Measurements from ENCODE around the gene ACOT2. TPM values are rescaled to one million over a fixed set of nuclear protein-coding genes. Genes with fewer than 3 reads are reported as not detected.
"Not testable (repeated sequence)": the region's sequence is repeated elsewhere in the genome, so short reads cannot be mapped to it uniquely, and the experiment has no call there.

Gene ACOT2, protein sequence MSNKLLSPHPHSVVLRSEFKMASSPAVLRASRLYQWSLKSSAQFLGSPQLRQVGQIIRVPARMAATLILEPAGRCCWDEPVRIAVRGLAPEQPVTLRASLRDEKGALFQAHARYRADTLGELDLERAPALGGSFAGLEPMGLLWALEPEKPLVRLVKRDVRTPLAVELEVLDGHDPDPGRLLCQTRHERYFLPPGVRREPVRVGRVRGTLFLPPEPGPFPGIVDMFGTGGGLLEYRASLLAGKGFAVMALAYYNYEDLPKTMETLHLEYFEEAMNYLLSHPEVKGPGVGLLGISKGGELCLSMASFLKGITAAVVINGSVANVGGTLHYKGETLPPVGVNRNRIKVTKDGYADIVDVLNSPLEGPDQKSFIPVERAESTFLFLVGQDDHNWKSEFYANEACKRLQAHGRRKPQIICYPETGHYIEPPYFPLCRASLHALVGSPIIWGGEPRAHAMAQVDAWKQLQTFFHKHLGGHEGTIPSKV
- 10 to 100 TPM; 25.0 to 89.9 (median 45.9) TPM for polyA plus RNA-seq
- long read RNA-seq, donor 1, result 0 reads
- long read RNA-seq, donor 2, transcript ACOT2-201 (3 exons, 1,774 nt), result major isoform, 10 of 10 reads
- long read RNA-seq, donor 2, partial matches to known transcripts, result 0 of 10 reads
- long read RNA-seq, donor 2, other reads (novel, unspliced or antisense), result 0 of 10 reads
- long read RNA-seq, donor 3, transcript ACOT2-201 (3 exons, 1,774 nt), result major isoform, 5 of 19 reads
- long read RNA-seq, donor 3, partial matches to known transcripts, result 14 of 19 reads
- long read RNA-seq, donor 3, other reads (novel, unspliced or antisense), result 0 of 19 reads
- long read RNA-seq, donor 4, partial matches to known transcripts, result 0 of 1 reads
- long read RNA-seq, donor 4, other reads (novel, unspliced or antisense), result 0 of 1 reads
- long read RNA-seq, donor 5, partial matches to known transcripts, result 0 of 3 reads
- long read RNA-seq, donor 5, other reads (novel, unspliced or antisense), result 0 of 3 reads
- long read RNA-seq, donor 6, transcript ACOT2-201 (3 exons, 1,774 nt), result major isoform, 9 of 20 reads
- long read RNA-seq, donor 6, partial matches to known transcripts, result 11 of 20 reads
- long read RNA-seq, donor 6, other reads (novel, unspliced or antisense), result 0 of 20 reads
- long read RNA-seq, donor 7, result 0 reads
- long read RNA-seq, donor 8, result 0 reads
- long read RNA-seq, donor 9, partial matches to known transcripts, result 0 of 4 reads
- long read RNA-seq, donor 9, other reads (novel, unspliced or antisense), result 0 of 4 reads
- long read RNA-seq, donor 10, transcript ACOT2-201 (3 exons, 1,774 nt), result major isoform, 17 of 26 reads
- long read RNA-seq, donor 10, partial matches to known transcripts, result 9 of 26 reads
- long read RNA-seq, donor 10, other reads (novel, unspliced or antisense), result 0 of 26 reads

DNA sequence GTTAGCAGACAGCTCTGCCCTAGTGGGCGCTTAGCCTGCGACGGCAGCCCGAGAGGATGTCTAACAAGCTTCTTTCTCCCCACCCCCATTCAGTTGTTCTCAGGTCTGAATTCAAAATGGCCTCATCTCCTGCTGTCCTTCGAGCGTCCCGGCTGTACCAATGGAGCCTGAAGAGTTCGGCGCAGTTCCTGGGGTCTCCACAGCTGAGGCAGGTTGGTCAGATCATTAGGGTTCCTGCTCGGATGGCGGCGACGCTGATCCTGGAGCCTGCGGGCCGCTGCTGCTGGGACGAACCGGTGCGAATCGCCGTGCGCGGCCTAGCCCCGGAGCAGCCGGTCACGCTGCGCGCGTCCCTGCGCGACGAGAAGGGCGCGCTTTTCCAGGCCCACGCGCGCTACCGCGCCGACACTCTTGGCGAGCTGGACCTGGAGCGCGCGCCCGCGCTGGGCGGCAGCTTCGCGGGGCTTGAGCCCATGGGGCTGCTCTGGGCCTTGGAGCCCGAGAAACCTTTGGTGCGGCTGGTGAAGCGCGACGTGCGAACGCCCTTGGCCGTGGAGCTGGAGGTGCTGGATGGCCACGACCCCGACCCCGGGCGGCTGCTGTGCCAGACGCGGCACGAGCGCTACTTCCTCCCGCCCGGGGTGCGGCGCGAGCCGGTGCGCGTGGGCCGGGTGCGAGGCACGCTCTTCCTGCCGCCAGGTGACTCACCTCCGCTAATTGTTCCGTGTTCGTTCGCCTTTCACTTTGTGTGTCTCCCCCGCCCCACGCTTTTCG, at the start of gene ACOT2:
Gene ACOT2, plus strand, starts transcription at position 29 of the 774 bp plus-strand sequence. Its CDS starts 28 bp downstream, at position 57.
- not testable (repeated sequence) for H3K9me3 ChIP-seq (ENCODE audit: control insufficient read depth in 2 of 2, insufficient read depth in 1 of 2, low read depth in 1 of 2, low read length in 1 of 2); H3K27me3 ChIP-seq (ENCODE audit: control insufficient read depth in 3 of 3, insufficient read depth in 3 of 3, low read length in 3 of 3); FAIRE-seq
- H3K27ac ChIP-seq (ENCODE audit: low read depth in 1 of 3, low read length in 2 of 3), result peak within 1 kb of the TSS; percentile 96 to 98 (median 97)
- peaks cover 0 to 15% (median 11%) of the 10 kb centered on the region in 3 donors for H3K4me1 ChIP-seq (ENCODE audit: control insufficient read depth in 3 of 3, insufficient read depth in 2 of 3, low read depth in 1 of 3, low read length in 2 of 3)
- H3K36me3 ChIP-seq (ENCODE audit: control insufficient read depth in 3 of 3, insufficient read depth in 2 of 3, low read depth in 1 of 3, low read length in 3 of 3), result peaks cover 0 to 20% (median 0%) of the 10 kb centered on the region in 3 donors
- DNase-seq, result peak; percentile 89 to 96
- 0 to 1% (median 0%) methylated on average over 43 to 83 of the region's 83 CpGs for WGBS, 3 donors
- peak within 1 kb of the TSS; percentile 60 to 78 (median 78) for H3K4me3 ChIP-seq (ENCODE audit: low read depth in 1 of 3, low read length in 3 of 3)

DNA sequence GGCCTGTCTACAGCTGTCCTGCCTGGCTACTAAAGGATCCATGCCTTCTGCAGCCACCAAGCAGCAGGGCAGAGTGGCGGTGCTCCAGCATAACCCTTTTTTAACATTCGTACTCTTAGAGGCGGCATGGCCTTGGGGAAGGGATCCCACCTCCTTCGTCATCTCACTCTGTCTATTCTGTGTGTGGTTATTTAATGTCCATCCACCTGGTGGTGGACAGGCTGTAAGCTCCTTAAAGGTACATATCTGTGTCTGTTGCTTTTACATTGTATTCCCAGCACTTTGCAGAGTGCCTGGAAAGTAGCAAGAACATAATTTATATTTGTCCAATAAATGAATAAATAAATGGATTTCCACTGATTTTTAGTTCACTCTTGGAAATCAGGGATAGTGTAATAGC, 47.8 kb upstream of the ACOT2 start:
- peaks cover 0 to 3% (median 0%) of the 10 kb centered on the region in 3 donors for H3K36me3 ChIP-seq (ENCODE audit: control insufficient read depth in 3 of 3, insufficient read depth in 2 of 3, low read depth in 1 of 3, low read length in 3 of 3)
- H3K4me1 ChIP-seq (ENCODE audit: control insufficient read depth in 3 of 3, insufficient read depth in 2 of 3, low read depth in 1 of 3, low read length in 2 of 3), result no peaks in the 10 kb centered on the region
- WGBS, 3 donors, result 92 to 100% (median 98%) methylated on average over 4 of the region's 4 CpGs
- H3K27ac ChIP-seq (ENCODE audit: low read depth in 1 of 3, low read length in 2 of 3), result no peak overlapping the region
- FAIRE-seq, result no peak
- H3K27me3 ChIP-seq (ENCODE audit: control insufficient read depth in 3 of 3, insufficient read depth in 3 of 3, low read length in 3 of 3), result no peaks in the 10 kb centered on the region
- H3K4me3 ChIP-seq (ENCODE audit: low read depth in 1 of 3, low read length in 3 of 3), result no peak overlapping the region
- peak in 1 of 2 donors; percentile 0 for DNase-seq
- H3K9me3 ChIP-seq (ENCODE audit: control insufficient read depth in 2 of 2, insufficient read depth in 1 of 2, low read depth in 1 of 2, low read length in 1 of 2), result no peaks in the 10 kb centered on the region

DNA sequence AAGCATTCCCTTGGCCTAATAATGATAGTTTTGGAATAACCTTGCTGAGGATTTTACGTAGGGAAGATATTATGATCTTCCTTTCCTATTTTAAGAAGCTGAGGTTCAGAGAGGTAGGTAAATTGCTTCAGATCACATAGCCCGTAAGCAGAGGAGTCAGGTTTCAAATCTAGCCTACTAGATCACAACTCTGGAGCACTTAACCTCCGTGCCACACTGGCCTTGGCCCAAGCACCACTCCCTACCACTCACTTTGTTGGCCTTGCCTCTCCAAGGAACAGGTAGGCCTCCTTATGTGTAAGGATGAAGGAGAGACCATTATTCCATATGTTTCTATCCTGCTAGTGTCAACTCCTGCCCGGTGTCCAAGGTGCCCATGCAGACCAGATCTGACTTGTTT, 44.5 kb upstream of the ACOT2 start:
- Histone ChIP-seq H3K27ac (ENCODE audit: low read depth in 1 of 3, low read length in 2 of 3) (no peak overlapping the region), H3K4me1 (ENCODE audit: control insufficient read depth in 3 of 3, insufficient read depth in 2 of 3, low read depth in 1 of 3, low read length in 2 of 3) (no peaks in the 10 kb centered on the region), H3K36me3 (ENCODE audit: control insufficient read depth in 3 of 3, insufficient read depth in 2 of 3, low read depth in 1 of 3, low read length in 3 of 3) (peaks cover 0 to 3% (median 0%) of the 10 kb centered on the region in 3 donors), H3K27me3 (ENCODE audit: control insufficient read depth in 3 of 3, insufficient read depth in 3 of 3, low read length in 3 of 3) (no peaks in the 10 kb centered on the region), H3K4me3 (ENCODE audit: low read depth in 1 of 3, low read length in 3 of 3) (no peak overlapping the region), H3K9me3 (ENCODE audit: control insufficient read depth in 2 of 2, insufficient read depth in 1 of 2, low read depth in 1 of 2, low read length in 1 of 2) (peaks cover 0 to 3% of the 10 kb centered on the region in 2 donors)
- 80 to 85% (median 82%) methylated on average over 4 of the region's 4 CpGs for WGBS, 3 donors
- DNase-seq, result no peak
- no peak for FAIRE-seq

DNA sequence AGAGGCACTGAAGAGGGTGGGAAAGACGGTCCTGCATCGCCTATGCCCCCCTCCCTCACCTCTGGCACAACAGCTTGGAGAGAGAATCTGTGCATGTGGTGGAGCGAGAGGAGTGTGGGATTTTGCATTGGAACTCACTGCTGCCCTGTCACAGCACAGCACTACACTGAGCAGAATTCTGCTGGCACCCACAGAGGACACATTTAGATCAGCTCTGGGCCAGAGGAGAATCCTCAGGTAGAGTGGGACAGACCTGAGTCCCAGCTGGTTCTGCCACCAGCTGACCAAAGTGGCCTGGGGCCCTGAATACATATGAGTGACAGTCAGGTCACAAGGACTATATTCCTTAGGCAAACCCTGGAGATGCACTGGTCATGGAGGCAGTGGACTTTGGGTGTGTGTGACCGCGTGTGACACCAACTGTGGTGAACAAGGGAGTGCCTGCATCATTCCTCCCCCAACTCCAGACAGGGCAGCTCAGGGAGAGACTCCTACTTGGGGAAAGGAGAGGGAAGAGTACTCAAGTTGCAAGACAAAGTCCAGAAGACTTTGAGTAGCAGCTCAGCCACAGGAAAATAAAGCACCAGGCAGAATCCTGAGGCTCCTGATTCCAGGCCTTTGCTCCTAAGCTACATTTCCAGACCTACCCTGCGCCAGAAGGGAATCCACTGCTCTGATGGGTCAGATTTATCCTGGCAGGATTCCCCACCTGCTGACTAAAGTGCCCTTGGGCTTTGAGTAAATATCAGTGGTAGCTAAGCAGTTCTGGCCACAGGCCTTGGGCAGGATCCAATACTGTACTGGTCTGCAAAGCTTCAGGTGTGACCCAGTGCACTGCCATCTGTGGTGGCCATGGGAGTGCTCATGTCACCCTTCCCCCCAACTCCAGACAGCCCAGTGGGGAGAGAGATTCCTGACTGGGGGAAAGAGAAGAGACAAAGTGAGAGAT, 42.7 kb upstream of the ACOT2 start:
- Histone ChIP-seq H3K36me3 (ENCODE audit: control insufficient read depth in 3 of 3, insufficient read depth in 2 of 3, low read depth in 1 of 3, low read length in 3 of 3) (peaks cover 0 to 3% (median 0%) of the 10 kb centered on the region in 3 donors), H3K4me1 (ENCODE audit: control insufficient read depth in 3 of 3, insufficient read depth in 2 of 3, low read depth in 1 of 3, low read length in 2 of 3) (no peaks in the 10 kb centered on the region), H3K4me3 (ENCODE audit: low read depth in 1 of 3, low read length in 3 of 3) (no peak overlapping the region), H3K27me3 (ENCODE audit: control insufficient read depth in 3 of 3, insufficient read depth in 3 of 3, low read length in 3 of 3) (no peaks in the 10 kb centered on the region), H3K27ac (ENCODE audit: low read depth in 1 of 3, low read length in 2 of 3) (no peak overlapping the region), H3K9me3 (ENCODE audit: control insufficient read depth in 2 of 2, insufficient read depth in 1 of 2, low read depth in 1 of 2, low read length in 1 of 2) (peaks cover 0 to 3% of the 10 kb centered on the region in 2 donors)
- FAIRE-seq (no peak), DNase-seq (peak in 1 of 2 donors; percentile 6)
- 83 to 93% (median 88%) methylated on average over 6 of the region's 6 CpGs for WGBS, 3 donors

DNA sequence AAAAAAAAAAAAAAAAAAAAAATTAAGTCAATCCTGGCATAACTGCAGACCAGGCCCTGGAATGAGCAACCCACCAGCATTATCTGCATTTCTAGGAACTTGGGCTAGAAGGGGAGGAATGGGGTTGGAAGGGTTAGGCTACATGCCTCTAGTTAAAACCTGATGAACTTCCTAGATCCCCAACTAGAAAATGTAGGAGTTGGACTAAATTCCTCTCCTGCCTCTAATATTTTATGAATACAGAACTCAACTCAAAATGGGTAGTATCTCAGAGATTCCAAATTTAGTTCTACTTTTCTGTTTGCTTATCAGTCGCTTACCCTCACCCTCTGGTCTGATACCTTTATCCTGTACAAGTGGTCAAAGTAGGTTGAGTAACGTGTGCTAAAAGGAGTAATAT, 39.7 kb upstream of the ACOT2 start:
- WGBS, 3 donors, result 78 to 86% (median 85%) methylated on average over 2 of the region's 2 CpGs
- not testable (repeated sequence) for H3K4me3 ChIP-seq (ENCODE audit: low read depth in 1 of 3, low read length in 3 of 3); DNase-seq; H3K36me3 ChIP-seq (ENCODE audit: control insufficient read depth in 3 of 3, insufficient read depth in 2 of 3, low read depth in 1 of 3, low read length in 3 of 3); H3K27me3 ChIP-seq (ENCODE audit: control insufficient read depth in 3 of 3, insufficient read depth in 3 of 3, low read length in 3 of 3); H3K4me1 ChIP-seq (ENCODE audit: control insufficient read depth in 3 of 3, insufficient read depth in 2 of 3, low read depth in 1 of 3, low read length in 2 of 3); H3K9me3 ChIP-seq (ENCODE audit: control insufficient read depth in 2 of 2, insufficient read depth in 1 of 2, low read depth in 1 of 2, low read length in 1 of 2); FAIRE-seq; H3K27ac ChIP-seq (ENCODE audit: low read depth in 1 of 3, low read length in 2 of 3)

DNA sequence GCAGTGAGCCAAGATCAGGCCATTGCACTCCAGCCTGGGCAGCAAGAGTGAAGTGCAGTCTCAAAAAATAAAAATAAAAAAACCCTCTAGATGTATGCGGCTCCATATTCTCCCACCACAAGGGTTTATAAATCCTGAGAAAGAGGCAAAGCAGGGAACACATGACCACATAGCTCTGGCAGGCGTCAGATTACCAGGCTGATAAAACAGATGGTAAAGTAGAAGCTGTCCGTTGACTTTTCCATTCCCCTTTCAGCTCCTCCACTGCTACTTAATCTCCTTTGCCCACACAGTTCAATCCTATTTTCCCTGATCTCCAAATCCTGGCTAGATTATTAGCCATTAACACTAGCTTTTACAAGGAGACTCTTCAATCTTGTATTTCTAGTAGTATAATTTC, 37.0 kb upstream of the ACOT2 start:
- not testable (repeated sequence) for H3K27ac ChIP-seq (ENCODE audit: low read depth in 1 of 3, low read length in 2 of 3); H3K4me1 ChIP-seq (ENCODE audit: control insufficient read depth in 3 of 3, insufficient read depth in 2 of 3, low read depth in 1 of 3, low read length in 2 of 3); H3K9me3 ChIP-seq (ENCODE audit: control insufficient read depth in 2 of 2, insufficient read depth in 1 of 2, low read depth in 1 of 2, low read length in 1 of 2); H3K4me3 ChIP-seq (ENCODE audit: low read depth in 1 of 3, low read length in 3 of 3); H3K27me3 ChIP-seq (ENCODE audit: control insufficient read depth in 3 of 3, insufficient read depth in 3 of 3, low read length in 3 of 3); H3K36me3 ChIP-seq (ENCODE audit: control insufficient read depth in 3 of 3, insufficient read depth in 2 of 3, low read depth in 1 of 3, low read length in 3 of 3); DNase-seq; FAIRE-seq
- WGBS, 3 donors, result 70 to 79% methylated on average over 2 to 3 of the region's 3 CpGs; no CpG with 5 or more reads in 1 of the 3 donors

Measured in small intestine (tissue), 16 donors.